Measurements from ENCODE around the gene LINGO1.

GRCh38 chr15:77589839-77590238 is 42.9 kb downstream of the LINGO1 start:
- TF ChIP-seq CTCF (IDR thresholded peaks at IDR 0.05) (no peak), POLR2A (IDR thresholded peaks at IDR 0.05) (no peak)
